HCT116 (cell line): ENCODE measurements around the gene MOV10L1. TPM values are rescaled to one million over a fixed set of nuclear protein-coding genes. Genes with fewer than 3 reads are reported as not detected.

ENCODE experiments used
- ATAC-seq: fragments of 200-7000 bp; cut with Tn5 transposase; 2 replicates; pipeline ENCODE4 v1.9.1; 2020; ENCODE audit warnings: mild to moderate bottlenecking, moderate library complexity
- BruUV-seq: library from RNA; stranded (reverse); fragments of 400-500 nt; replicated peaks from 2 replicates; lab custom pipeline; 2021; lab: Mats Ljungman, UMichigan
- CTCF ChIA-PET: fragments of 300-600 bp; sonication (Branson Sonifier 250); formaldehyde crosslinking; loops from one replicate; lab custom pipeline; 2021; ENCODE audit warnings: antibody characterized with exemption; lab: Charles Lee
- POLR2A ChIA-PET: fragments of 300-600, 350-600 bp; sonication (Branson Sonifier 250); formaldehyde crosslinking; loops from one replicate; lab custom pipeline; 2021; ENCODE audit warnings: antibody characterized with exemption; lab: Charles Lee
- RAD21 ChIA-PET, 2 experiments: fragments of 300-600 bp; sonication (Branson Sonifier 250); formaldehyde crosslinking; loops; one replicate each; lab custom pipeline; 2023; ENCODE audit warnings: low total read pairs in 2 of 2; ENCODE audit not compliant: uncharacterized antibody in 2 of 2, unreplicated experiment in 2 of 2, low non-redundant PET in 1 of 2; lab: Charles Lee
- DNase-seq: peaks from one replicate; pipeline ENCODE4 v3.0.0-alpha.2; 2010; ENCODE audit warnings: low read depth, low spot score
- H2AFZ ChIP-seq: fragments of 200-600 bp; shearing (Covaris generic), sonication (generic); 2 replicates; pipeline ENCODE4 v1.6.1; 2017; ENCODE audit warnings: low read depth, mixed run types, mixed read lengths, antibody characterized with exemption, low read length; ENCODE audit not compliant: poor library complexity, severe bottlenecking
- H3K27ac ChIP-seq: 2 replicates; pipeline ENCODE4 v1.5.1; 2012; ENCODE audit warnings: low read depth, low read length
- H3K27me3 ChIP-seq: fragments of 200-600 bp; sonication (generic); 2 replicates; pipeline ENCODE4 v1.6.1; 2016; ENCODE audit warnings: mixed run types, low read length, mixed read lengths; ENCODE audit not compliant: insufficient read depth
- H3K36me3 ChIP-seq, 2 experiments: fragments of 200-500 bp in 1 of 2; fragments of 200-600 bp in 1 of 2; sonication (Bioruptor generic) in 1 of 2; sonication (generic) in 1 of 2; 2 replicates each; pipeline versions ENCODE4 v1.5.1 to v1.6.1; 2014 to 2016; ENCODE audit warnings: low read length in 2 of 2, inconsistent platforms in 1 of 2, mixed read lengths in 1 of 2, mixed run types in 1 of 2; ENCODE audit not compliant: insufficient read depth in 2 of 2, control insufficient read depth in 1 of 2
- H3K4me1 ChIP-seq, 2 experiments: fragments of 200-600 bp in 1 of 2; sonication (generic) in 1 of 2; 2 replicates each; pipeline versions ENCODE4 v1.5.1 to v1.6.1; 2012 to 2017; ENCODE audit warnings: low read length in 2 of 2, inconsistent platforms in 1 of 2, mild to moderate bottlenecking in 1 of 2, mixed read lengths in 1 of 2, mixed run types in 1 of 2, moderate library complexity in 1 of 2; ENCODE audit not compliant: insufficient read depth in 2 of 2, control insufficient read depth in 1 of 2
- H3K4me2 ChIP-seq: fragments of 200-600 bp; sonication (generic); 2 replicates; pipeline ENCODE4 v1.6.1; 2017; ENCODE audit warnings: mixed run types, low read length, mixed read lengths
- H3K4me3 ChIP-seq, 2 experiments: fragments of 200-600 bp in 1 of 2; sonication (generic) in 1 of 2; replicated peaks in 1 of 2; 2 replicates each; pipeline ENCODE4 v1.5.1; 2011 to 2016; ENCODE audit warnings: low read length in 2 of 2, control low read depth in 1 of 2, low read depth in 1 of 2, mild to moderate bottlenecking in 1 of 2, mixed read lengths in 1 of 2, mixed run types in 1 of 2
- H3K79me2 ChIP-seq: fragments of 200-600 bp; sonication (generic); 2 replicates; pipeline ENCODE4 v1.6.1; 2017; ENCODE audit warnings: mild to moderate bottlenecking, mixed run types, low read length, moderate library complexity, mixed read lengths; ENCODE audit not compliant: insufficient read depth
- H3K9ac ChIP-seq: fragments of 200-600 bp; sonication (generic); 2 replicates; pipeline ENCODE4 v1.6.1; 2016; ENCODE audit warnings: low read length, mixed read lengths
- H3K9me2 ChIP-seq: fragments of 200-600 bp; sonication (generic), shearing (Covaris generic); 2 replicates; pipeline ENCODE4 v1.6.1; 2017; ENCODE audit warnings: mixed run types, mild to moderate bottlenecking, moderate library complexity; ENCODE audit not compliant: insufficient read depth
- H3K9me3 ChIP-seq, 2 experiments: fragments of 200-500 bp in 1 of 2; fragments of 200-600 bp in 1 of 2; sonication (Bioruptor generic) in 1 of 2; sonication (generic) in 1 of 2; 2 replicates each; pipeline ENCODE4 v1.6.1; 2014 to 2017; ENCODE audit warnings: low read length in 2 of 2, mixed read lengths in 2 of 2, inconsistent platforms in 1 of 2, low read depth in 1 of 2, mild to moderate bottlenecking in 1 of 2, mixed run types in 1 of 2, moderate library complexity in 1 of 2; ENCODE audit not compliant: control insufficient read depth in 1 of 2, insufficient read depth in 1 of 2
- H4K20me1 ChIP-seq: fragments of 200-600 bp; sonication (generic), shearing (Covaris generic); 2 replicates; pipeline ENCODE4 v1.6.1; 2017; ENCODE audit warnings: mixed run types, mild to moderate bottlenecking, moderate library complexity; ENCODE audit not compliant: insufficient read depth
- ATF3 ChIP-seq: IDR thresholded peaks from 2 replicates; pipeline ENCODE4 v1.6.1; 2012
- POLR2AphosphoS5 ChIP-seq: IDR thresholded peaks from 2 replicates; pipeline ENCODE4 v1.6.1; 2011; ENCODE audit warnings: mild to moderate bottlenecking, low read depth, low read length, moderate library complexity
- RAD21 ChIP-seq: IDR thresholded peaks from 2 replicates; pipeline ENCODE4 v1.6.1; 2012; ENCODE audit warnings: low read depth, mild to moderate bottlenecking
- REST ChIP-seq: IDR thresholded peaks from 2 replicates; pipeline ENCODE4 v1.6.1; 2012; ENCODE audit warnings: low read depth
- intact Hi-C: fragments of 100-400 bp; cut with micrococcal nuclease; formaldehyde crosslinking; loops from 2 replicates; pipeline ENCODE4 v1.10.0; 2022
- total RNA-seq: library from RNA; stranded (reverse); gene quantifications from one replicate; pipeline ENCODE4 v1.2.1, GENCODE V29; 2021; ENCODE audit not compliant: unreplicated experiment
- TF ChIP-seq, protein P1 (sequence below), 3 experiments: fragments of 200-600 bp in 1 of 3; sonication (generic) in 1 of 3; IDR thresholded peaks in 2 of 3; conservative IDR thresholded peaks in 1 of 3; 2 replicates each; pipeline ENCODE4 v1.5.1; 2012 to 2017; ENCODE audit warnings: low read depth in 2 of 3, low read length in 2 of 3, antibody characterized with exemption in 1 of 3, borderline replicate concordance in 1 of 3, control low read depth in 1 of 3, mild to moderate bottlenecking in 1 of 3, mixed read lengths in 1 of 3, mixed run types in 1 of 3, moderate library complexity in 1 of 3; ENCODE audit not compliant: insufficient read depth in 1 of 3

Gene MOV10L1
- total RNA-seq, 1 experiment from 2014 or later: not detected

DNA sequence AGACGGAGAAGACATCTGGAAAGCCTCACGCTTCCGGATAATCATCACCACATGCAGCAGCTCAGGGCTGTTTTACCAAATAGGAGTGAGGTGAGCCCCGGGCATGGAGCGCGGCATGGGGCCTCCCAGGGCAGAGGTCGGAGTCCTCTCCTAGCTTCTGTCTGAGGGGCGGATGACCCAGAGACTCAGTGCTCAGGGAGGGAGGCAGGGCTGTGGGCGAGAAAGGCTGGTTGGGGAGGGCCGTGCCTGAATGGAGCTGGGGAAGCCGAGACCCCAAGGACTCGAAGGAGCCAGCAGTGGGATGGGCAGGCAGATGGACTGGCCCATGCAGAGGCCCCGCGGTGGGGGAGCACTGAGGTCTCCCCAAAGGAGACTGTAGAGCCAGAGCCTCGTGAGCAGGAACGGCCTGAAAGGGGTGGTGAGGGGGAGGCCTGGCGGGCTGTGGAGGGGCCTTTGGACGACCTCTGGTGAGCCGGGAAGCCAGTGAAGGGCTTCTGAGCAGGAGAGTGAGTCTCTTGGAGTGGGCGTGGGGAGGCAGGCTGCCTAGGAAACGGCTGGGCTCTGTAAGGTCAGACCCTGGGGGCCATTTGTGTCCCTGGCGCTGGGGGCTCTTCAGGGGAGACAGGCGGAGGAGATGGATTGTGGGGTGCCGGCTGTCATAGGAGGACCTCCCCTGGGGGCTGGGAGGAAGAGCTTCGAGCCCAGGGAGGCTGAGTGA is 56.1 kb downstream of the MOV10L1 start (continued):
- TF ChIP-seq REST: no peak
- no peak for TF ChIP-seq ATF3
- TF ChIP-seq, protein P1, sequence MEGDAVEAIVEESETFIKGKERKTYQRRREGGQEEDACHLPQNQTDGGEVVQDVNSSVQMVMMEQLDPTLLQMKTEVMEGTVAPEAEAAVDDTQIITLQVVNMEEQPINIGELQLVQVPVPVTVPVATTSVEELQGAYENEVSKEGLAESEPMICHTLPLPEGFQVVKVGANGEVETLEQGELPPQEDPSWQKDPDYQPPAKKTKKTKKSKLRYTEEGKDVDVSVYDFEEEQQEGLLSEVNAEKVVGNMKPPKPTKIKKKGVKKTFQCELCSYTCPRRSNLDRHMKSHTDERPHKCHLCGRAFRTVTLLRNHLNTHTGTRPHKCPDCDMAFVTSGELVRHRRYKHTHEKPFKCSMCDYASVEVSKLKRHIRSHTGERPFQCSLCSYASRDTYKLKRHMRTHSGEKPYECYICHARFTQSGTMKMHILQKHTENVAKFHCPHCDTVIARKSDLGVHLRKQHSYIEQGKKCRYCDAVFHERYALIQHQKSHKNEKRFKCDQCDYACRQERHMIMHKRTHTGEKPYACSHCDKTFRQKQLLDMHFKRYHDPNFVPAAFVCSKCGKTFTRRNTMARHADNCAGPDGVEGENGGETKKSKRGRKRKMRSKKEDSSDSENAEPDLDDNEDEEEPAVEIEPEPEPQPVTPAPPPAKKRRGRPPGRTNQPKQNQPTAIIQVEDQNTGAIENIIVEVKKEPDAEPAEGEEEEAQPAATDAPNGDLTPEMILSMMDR (IDR thresholded peaks at IDR 0.05 in 2 of 3, conservative IDR thresholded peaks at IDR 0.05 in 1 of 3; ENCODE audit: borderline replicate concordance in 1 of 3, insufficient read depth in 1 of 3, low read depth in 2 of 3, low read length in 2 of 3): no peak
- TF ChIP-seq, all 23 proteins: peak for 0

DNA sequence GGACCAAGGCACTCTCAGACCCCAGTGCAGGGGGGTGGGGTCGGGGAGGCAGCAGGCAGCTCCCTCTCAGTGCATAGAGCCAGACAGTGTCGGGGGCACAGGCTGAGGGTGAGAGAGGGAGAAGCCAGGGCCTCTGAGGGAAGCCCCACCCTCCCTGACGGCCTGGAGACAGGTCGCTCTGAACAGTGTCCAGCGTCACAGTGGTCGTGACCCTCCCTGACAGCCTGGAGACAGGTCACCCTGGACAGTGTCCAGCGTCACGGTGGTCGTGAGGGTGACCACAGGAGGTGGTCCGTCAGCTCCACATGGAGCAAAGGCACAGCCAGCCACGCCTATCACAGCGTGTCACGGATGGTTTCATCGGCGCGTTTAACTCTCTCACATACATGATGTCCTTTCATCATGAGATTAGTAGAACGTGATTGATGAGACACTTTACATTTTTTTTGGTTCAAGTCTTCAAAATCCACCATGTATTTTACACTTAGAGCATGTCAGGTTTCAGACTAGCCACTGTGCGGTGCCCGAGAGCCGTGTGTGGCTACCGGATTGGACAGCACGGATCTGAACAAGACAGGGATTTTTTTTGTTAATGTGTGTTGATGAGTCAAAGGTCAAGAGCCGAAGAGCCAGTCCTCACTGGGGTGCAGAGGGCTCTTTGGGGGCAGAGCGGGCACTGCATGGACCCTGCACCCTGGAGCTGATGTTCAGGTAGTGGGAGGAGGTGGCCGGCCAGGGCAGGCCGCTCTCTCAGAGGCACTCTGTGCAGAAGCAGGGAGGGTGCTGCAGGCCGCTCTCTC is 56.8 kb downstream of the MOV10L1 start:
- no peak overlapping the region for H3K4me3 ChIP-seq
- H3K9ac ChIP-seq: no peak overlapping the region
- ChIA-PET POLR2A (no interaction called here), RAD21 (no interaction called here), CTCF (no interaction called here)
- no peaks in the 10 kb centered on the region for H3K9me2 ChIP-seq
- H2AFZ ChIP-seq: no peak overlapping the region
- H3K27ac ChIP-seq: no peak overlapping the region
- intact Hi-C loops: loop anchor here (1.0 to 5.0 kb wide), 2 partner anchors 95 to 214 kb away; no protein-coding TSS in a partner anchor
- DNase-seq (peak; percentile 32), ATAC-seq (peak; percentile 60)
- H3K36me3 ChIP-seq: no peaks in the 10 kb centered on the region
- no TSS peak for BruUV-seq
- H3K79me2 ChIP-seq: no peaks in the 10 kb centered on the region
- no peaks in the 10 kb centered on the region for H3K27me3 ChIP-seq
- H3K9me3 ChIP-seq: no peaks in the 10 kb centered on the region
- peaks cover 3 to 9% of the 10 kb centered on the region in 2 experiments; a peak in 2 of 4 replicates for H3K4me1 ChIP-seq
- TF ChIP-seq, protein P1 (IDR thresholded peaks at IDR 0.05 in 2 of 3, conservative IDR thresholded peaks at IDR 0.05 in 1 of 3; ENCODE audit: borderline replicate concordance in 1 of 3, insufficient read depth in 1 of 3, low read depth in 2 of 3, low read length in 2 of 3): peak; percentile 69 to 85 (median 82); a peak in 5 of 6 replicates
- TF ChIP-seq POLR2AphosphoS5 (no peak), RAD21 (peak; percentile 84)
- no peak overlapping the region for H3K4me2 ChIP-seq
- no peaks in the 10 kb centered on the region for H4K20me1 ChIP-seq
